ENCODE results near the gene SYNE2.
A peak's percentile ranks its signal among the peaks of the same experiment; 100 is the strongest.
"Not testable (repeated sequence)": the region's sequence is repeated elsewhere in the genome, so short reads cannot be mapped to it uniquely, and the experiment has no call there.

SYNE2 gene

DNA sequence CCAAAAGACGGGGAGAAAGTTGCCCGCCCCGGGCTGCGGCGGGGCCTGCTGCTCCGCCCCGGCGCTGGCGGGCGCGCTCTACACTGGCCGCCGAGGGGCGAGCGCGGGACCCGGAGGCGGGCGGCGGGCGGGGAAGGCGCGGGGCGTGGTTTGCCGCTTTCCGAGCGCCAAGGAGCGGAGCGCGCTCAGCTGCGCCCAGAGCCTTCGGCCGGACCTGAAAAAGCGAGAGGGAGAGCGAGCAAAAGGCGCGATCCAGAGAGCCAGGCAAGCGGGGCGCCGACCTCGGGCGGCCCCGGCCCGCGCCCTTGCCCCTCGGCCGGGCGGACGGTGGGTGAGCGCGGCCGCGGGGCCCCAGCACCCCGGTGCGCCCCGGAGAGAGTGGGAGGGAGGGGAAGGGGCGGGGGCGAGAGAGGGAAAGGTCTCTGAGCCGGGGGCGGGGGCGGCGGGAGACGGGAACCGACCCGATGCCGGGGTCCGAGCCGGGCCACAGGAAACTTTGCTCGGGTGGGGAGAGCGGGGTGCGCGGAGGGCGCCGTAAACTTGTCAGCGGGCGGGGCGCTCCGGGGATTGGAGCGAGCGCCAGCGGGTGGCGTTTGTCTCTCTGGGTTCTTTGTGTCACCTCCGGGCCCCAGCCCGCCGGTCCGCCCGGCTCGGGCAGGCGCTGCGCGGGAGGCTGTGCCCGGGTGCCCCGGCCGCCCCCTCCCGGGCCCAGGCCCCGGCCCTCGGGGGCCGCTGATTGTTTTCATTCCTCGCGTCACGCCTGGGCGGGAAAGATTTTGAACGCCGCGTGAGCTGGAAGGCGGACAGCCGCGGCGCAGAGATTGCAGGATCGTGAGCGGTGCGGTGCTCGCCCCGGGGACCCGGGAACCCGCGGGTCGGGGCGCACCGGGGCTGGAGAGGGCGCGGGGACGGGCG is at the start of gene SYNE2:
Gene SYNE2, plus strand, starts transcription at position 188 of the 915 bp plus-strand sequence. CDS start 56,145 bp downstream, outside the sequence.
- TF ChIP-seq, protein P1, sequence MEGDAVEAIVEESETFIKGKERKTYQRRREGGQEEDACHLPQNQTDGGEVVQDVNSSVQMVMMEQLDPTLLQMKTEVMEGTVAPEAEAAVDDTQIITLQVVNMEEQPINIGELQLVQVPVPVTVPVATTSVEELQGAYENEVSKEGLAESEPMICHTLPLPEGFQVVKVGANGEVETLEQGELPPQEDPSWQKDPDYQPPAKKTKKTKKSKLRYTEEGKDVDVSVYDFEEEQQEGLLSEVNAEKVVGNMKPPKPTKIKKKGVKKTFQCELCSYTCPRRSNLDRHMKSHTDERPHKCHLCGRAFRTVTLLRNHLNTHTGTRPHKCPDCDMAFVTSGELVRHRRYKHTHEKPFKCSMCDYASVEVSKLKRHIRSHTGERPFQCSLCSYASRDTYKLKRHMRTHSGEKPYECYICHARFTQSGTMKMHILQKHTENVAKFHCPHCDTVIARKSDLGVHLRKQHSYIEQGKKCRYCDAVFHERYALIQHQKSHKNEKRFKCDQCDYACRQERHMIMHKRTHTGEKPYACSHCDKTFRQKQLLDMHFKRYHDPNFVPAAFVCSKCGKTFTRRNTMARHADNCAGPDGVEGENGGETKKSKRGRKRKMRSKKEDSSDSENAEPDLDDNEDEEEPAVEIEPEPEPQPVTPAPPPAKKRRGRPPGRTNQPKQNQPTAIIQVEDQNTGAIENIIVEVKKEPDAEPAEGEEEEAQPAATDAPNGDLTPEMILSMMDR (IDR thresholded peaks at IDR 0.05; ENCODE audit: insufficient read depth, low read depth, low read length, missing control alignments), result peak; percentile 14
- peak within 1 kb of the TSS; percentile 95 for H3K4me3 ChIP-seq (ENCODE audit: low read depth, low read length)
- DNase-seq (ENCODE audit: low read depth), result peak; percentile 90

DNA sequence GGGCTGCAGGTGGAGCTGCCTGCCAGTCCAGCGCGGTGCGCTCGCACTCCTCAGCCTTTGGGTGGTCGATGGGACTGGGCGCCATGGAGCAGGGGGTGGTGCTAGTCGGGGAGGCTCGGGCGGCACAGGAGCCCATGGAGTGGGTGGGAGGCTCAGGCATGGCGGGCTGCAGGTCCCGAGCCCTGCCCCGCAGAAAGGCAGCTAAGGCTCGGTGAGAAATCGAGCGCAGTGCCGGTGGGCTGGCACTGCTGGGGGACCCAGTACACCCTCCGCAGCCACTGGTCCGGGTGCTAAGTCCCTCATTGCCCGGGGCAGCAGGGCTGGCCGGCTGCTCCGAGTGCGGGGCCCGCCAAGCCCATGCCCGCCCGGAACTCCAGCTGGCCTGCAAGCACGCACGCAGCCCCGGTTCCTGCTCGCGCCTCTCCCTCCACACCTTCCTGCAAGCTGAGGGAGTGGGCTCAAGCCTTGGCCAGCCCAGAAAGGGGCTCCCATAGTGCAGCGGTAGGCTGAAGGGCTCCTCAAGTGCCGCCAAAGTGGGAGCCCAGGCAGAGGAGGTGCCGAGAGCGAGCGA is 49.5 kb upstream of the SYNE2 start:
- DNase-seq (ENCODE audit: low read depth); H3K4me3 ChIP-seq (ENCODE audit: low read depth, low read length): not testable (repeated sequence)

GRCh38 chr14:63806064-63806463 is 46.7 kb upstream of the SYNE2 start:
- not testable (repeated sequence) for H3K4me3 ChIP-seq (ENCODE audit: low read depth, low read length); DNase-seq (ENCODE audit: low read depth)

GRCh38 chr14:63811692-63812091 is 41.1 kb upstream of the SYNE2 start:
- DNase-seq (ENCODE audit: low read depth); H3K4me3 ChIP-seq (ENCODE audit: low read depth, low read length): not testable (repeated sequence)

- no peak for DNase-seq (ENCODE audit: low read depth)
- H3K4me3 ChIP-seq (ENCODE audit: low read depth, low read length), result no peak overlapping the region
- TF ChIP-seq, protein P1 (IDR thresholded peaks at IDR 0.05; ENCODE audit: insufficient read depth, low read depth, low read length, missing control alignments), result no peak
Observed at GRCh38 chr14:63833728-63834127, 19.1 kb upstream of the SYNE2 start.

DNA sequence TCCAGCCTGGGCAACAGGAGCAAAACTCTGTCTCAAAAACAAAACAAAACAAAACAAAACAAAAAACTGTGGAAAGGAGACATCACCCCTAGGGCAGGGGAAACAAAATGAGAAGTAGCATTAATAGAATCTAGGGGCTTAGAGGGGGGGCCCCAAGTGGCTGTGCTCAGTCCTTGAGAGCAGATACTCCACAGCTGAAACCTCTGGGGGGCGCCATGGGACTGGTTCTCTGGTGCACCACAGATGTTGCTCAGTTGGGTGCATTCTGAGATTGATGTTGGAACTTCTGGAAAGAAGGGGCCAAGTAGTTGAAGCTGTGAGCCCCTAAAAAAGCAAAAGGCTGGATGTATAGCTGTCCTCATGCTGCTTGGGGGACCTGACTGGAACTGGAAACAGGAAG is 11.8 kb upstream of the SYNE2 start:
- TF ChIP-seq, protein P1 (IDR thresholded peaks at IDR 0.05; ENCODE audit: insufficient read depth, low read depth, low read length, missing control alignments), result no peak
- no peak overlapping the region for H3K4me3 ChIP-seq (ENCODE audit: low read depth, low read length)
- DNase-seq (ENCODE audit: low read depth), result no peak

GRCh38 chr14:63843796-63844195 is 9.0 kb upstream of the SYNE2 start:
- no peak for DNase-seq (ENCODE audit: low read depth)
- H3K4me3 ChIP-seq (ENCODE audit: low read depth, low read length), result no peak overlapping the region
- TF ChIP-seq, protein P1 (IDR thresholded peaks at IDR 0.05; ENCODE audit: insufficient read depth, low read depth, low read length, missing control alignments), result no peak

DNA sequence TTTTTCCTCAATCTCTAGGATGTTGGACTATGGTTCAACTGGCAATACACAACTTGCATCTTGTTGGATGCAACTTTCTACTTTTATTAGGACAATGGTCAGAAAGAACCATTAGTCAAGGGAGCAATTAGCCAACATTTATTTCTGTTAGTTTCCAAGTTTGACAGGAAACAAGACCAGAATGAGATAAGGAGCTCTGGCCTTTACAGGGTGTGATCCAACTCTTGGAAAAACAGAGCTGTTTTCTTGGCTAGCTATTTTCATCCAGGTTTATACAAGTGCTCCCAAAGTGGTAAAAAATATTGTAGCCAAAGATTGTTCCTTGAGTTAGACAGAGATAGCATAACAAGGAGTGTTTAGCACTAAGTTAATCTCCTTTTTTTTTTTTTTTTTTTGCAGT is 3.9 kb upstream of the SYNE2 start:
- H3K4me3 ChIP-seq (ENCODE audit: low read depth, low read length), result no peak overlapping the region
- TF ChIP-seq, protein P1 (IDR thresholded peaks at IDR 0.05; ENCODE audit: insufficient read depth, low read depth, low read length, missing control alignments), result no peak
- DNase-seq (ENCODE audit: low read depth), result no peak

All from GM12865 (cell line).